Esophagus muscularis mucosa (tissue), 3 donors: Measurements from ENCODE around the gene SLC40A1.

Experiments
- CTCF ChIP-seq, 3 experiments: fragments of 200-600 bp in 2 of 3; fragments of 450-650 bp in 1 of 3; sonication (generic) in 2 of 3; IDR thresholded peaks; one replicate each; pipeline ENCODE4 v1.5.1; 2017 to 2019; ENCODE audit warnings: antibody characterized with exemption in 3 of 3, mild to moderate bottlenecking in 2 of 3, moderate library complexity in 1 of 3
- POLR2A ChIP-seq: fragments of 450-650 bp; IDR thresholded peaks from one replicate; pipeline ENCODE4 v1.6.1; 2017; ENCODE audit warnings: antibody characterized with exemption, moderate library complexity, mild to moderate bottlenecking, low read depth
- POLR2AphosphoS5 ChIP-seq, 2 donors: sonication (generic); formaldehyde crosslinking; IDR thresholded peaks; one replicate each; pipeline ENCODE4 v1.6.1; 2017; ENCODE audit warnings: antibody characterized with exemption in 2 of 2

- TF ChIP-seq POLR2AphosphoS5 (IDR thresholded peaks at IDR 0.05) (no peak), CTCF (IDR thresholded peaks at IDR 0.05) (no peak), POLR2A (no peak)
Observed at GRCh38 chr2:189519631-189520387, 60.8 kb downstream of the SLC40A1 start.
